ENCODE results near the gene SMC1B.
"Not testable (repeated sequence)": the region's sequence is repeated elsewhere in the genome, so short reads cannot be mapped to it uniquely, and the experiment has no call there.

- not testable (repeated sequence) for TF ChIP-seq CTCF, POLR2A (IDR thresholded peaks at IDR 0.05)
Observed at GRCh38 chr22:45352757-45353156, 60.6 kb downstream of the SMC1B start.
